Smooth muscle cell (in vitro differentiated cells): ENCODE results near the gene THSD4. TPM values are rescaled to one million over a fixed set of nuclear protein-coding genes. Genes with fewer than 3 reads are reported as not detected.

Experiments
- DNase-seq: peaks from one replicate; lab custom pipeline; 2025; ENCODE audit not compliant: unreplicated experiment; lab: John Stamatoyannopoulos, UW
- H2AFZ ChIP-seq: fragments of 200-600 bp; sonication (generic); 2 replicates; pipeline ENCODE4 v1.6.0; 2016; ENCODE audit warnings: antibody characterized with exemption, low read depth, mild to moderate bottlenecking
- H3F3A ChIP-seq: fragments of 200-600 bp; sonication (generic); 2 replicates; pipeline ENCODE4 v1.6.0; 2017; ENCODE audit warnings: antibody characterized with exemption, low read depth
- H3K27ac ChIP-seq: fragments of 200-600 bp; sonication (generic); 2 replicates; pipeline ENCODE4 v1.5.1; 2016; ENCODE audit warnings: low read depth, mild to moderate bottlenecking
- H3K27me3 ChIP-seq: fragments of 200-600 bp; sonication (generic); 2 replicates; pipeline ENCODE4 v1.6.1; 2016; ENCODE audit warnings: low read depth, mild to moderate bottlenecking
- H3K36me3 ChIP-seq: fragments of 200-600 bp; sonication (generic); 2 replicates; pipeline ENCODE4 v1.5.1; 2016; ENCODE audit warnings: low read depth
- H3K4me1 ChIP-seq: fragments of 200-600 bp; sonication (generic); 2 replicates; pipeline ENCODE4 v1.5.1; 2016; ENCODE audit warnings: low read depth
- H3K4me2 ChIP-seq: fragments of 200-600 bp; sonication (generic); 2 replicates; pipeline ENCODE4 v1.6.0; 2016; ENCODE audit warnings: mild to moderate bottlenecking
- H3K4me3 ChIP-seq: fragments of 200-600 bp; sonication (generic); 2 replicates; pipeline ENCODE4 v1.5.1; 2016; ENCODE audit warnings: mild to moderate bottlenecking
- H3K79me2 ChIP-seq: fragments of 200-600 bp; sonication (generic); 2 replicates; pipeline ENCODE4 v1.6.0; 2016; ENCODE audit warnings: low read depth, mild to moderate bottlenecking
- H3K9ac ChIP-seq: fragments of 200-600 bp; sonication (generic); 2 replicates; pipeline ENCODE4 v1.6.0; 2016; ENCODE audit warnings: low read depth
- H3K9me3 ChIP-seq: fragments of 200-600 bp; sonication (generic); replicated peaks from 2 replicates; pipeline ENCODE4 v1.5.1; 2016; ENCODE audit warnings: low read depth
- H4K20me1 ChIP-seq: fragments of 200-600 bp; sonication (generic); 2 replicates; pipeline ENCODE4 v1.6.0; 2016; ENCODE audit warnings: low read depth
- WGBS: methylation state at CpG from one replicate; pipeline ENCODE4 v1.1.7; 2016; ENCODE audit warnings: low lambda C conversion rate; 5-methylcytosine and 5-hydroxymethylcytosine counted together
- polyA plus RNA-seq: library from polyadenylated mRNA; unstranded; fragments of >200 nt; fragmentation: Nextera tagmentation; extraction: Ambion mirVana; gene quantifications from 2 replicates; pipeline ENCODE4 v1.2.1, GENCODE V29; 2016
- total RNA-seq: library from RNA; depleted of rRNA; stranded (reverse); fragments of >200 nt; gene quantifications from 2 replicates; pipeline ENCODE4 v1.2.3, GENCODE V29; 2014
- TF ChIP-seq, protein P1 (sequence below): fragments of 200-600 bp; sonication (generic); IDR thresholded peaks from 2 replicates; pipeline ENCODE4 v1.5.1; 2017; ENCODE audit warnings: borderline replicate concordance, mild to moderate bottlenecking, antibody characterized with exemption; ENCODE audit not compliant: insufficient read depth, poor library complexity, severe bottlenecking

THSD4 gene
- total and polyA plus RNA-seq, 2 experiments from 2014 or later, result 2.5 to 4.1 TPM

DNA sequence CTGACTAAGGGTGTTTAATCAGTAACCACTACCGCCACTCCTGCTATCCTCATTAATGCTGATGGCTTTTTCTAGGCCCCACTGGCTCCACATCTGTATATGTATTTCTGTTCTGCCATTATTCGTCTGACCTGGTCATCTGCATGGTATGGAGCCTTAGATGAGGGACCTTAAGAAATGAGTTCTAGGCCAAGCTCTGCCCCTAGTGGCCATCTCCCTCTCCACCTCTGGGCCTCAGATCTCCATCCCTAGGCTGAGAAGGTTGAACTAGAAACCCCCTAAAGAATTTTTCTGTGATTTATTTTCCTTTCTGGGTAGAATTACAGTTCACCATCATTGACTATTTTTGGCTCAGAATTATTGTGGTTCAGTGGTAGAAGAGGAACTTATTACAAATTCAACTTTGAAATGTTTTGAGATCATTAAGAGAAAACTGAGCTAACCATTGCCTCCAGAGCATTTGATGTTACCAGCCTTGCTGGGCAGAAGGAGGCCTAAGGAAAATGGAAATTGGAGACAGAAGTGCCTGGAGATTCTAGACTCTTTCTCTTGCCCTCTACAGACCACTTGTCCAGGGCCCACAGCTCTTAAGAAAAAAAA lies 369.9 kb downstream of the THSD4 start:
- Histone ChIP-seq H3K27me3 (no peaks in the 10 kb centered on the region), H3K4me1 (no peaks in the 10 kb centered on the region), H3K27ac (no peak overlapping the region), H2AFZ (no peak overlapping the region), H3K79me2 (no peaks in the 10 kb centered on the region), H3K4me3 (no peak overlapping the region), H3F3A (no peaks in the 10 kb centered on the region), H3K4me2 (no peak overlapping the region), H3K36me3 (no peaks in the 10 kb centered on the region), H4K20me1 (no peaks in the 10 kb centered on the region), H3K9me3 (no peaks in the 10 kb centered on the region), H3K9ac (no peak overlapping the region)
- no peak for DNase-seq
- 100% methylated on average over 2 of the region's 2 CpGs for WGBS
- TF ChIP-seq, protein P1, sequence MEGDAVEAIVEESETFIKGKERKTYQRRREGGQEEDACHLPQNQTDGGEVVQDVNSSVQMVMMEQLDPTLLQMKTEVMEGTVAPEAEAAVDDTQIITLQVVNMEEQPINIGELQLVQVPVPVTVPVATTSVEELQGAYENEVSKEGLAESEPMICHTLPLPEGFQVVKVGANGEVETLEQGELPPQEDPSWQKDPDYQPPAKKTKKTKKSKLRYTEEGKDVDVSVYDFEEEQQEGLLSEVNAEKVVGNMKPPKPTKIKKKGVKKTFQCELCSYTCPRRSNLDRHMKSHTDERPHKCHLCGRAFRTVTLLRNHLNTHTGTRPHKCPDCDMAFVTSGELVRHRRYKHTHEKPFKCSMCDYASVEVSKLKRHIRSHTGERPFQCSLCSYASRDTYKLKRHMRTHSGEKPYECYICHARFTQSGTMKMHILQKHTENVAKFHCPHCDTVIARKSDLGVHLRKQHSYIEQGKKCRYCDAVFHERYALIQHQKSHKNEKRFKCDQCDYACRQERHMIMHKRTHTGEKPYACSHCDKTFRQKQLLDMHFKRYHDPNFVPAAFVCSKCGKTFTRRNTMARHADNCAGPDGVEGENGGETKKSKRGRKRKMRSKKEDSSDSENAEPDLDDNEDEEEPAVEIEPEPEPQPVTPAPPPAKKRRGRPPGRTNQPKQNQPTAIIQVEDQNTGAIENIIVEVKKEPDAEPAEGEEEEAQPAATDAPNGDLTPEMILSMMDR, result peak; percentile 24

DNA sequence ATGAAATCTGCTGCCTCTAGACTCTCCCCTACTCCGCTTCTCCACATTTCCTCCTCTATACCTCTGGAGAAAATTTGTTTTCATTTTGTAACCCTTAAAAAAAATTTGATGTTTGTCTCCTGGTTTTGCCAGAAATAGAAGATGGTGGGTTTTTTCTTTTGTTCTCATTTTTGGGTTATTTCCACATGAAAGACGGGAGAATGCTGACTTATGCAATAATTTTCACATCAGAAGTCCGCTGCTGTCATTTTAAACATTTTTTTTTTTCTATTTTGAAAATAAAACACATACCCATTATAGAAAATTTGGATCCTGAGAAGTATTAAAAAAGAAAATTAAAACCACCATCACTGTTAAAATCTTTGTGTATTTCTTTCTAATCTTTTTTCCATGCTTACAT lies 374.3 kb downstream of the THSD4 start:
- H3K27me3 ChIP-seq, result no peaks in the 10 kb centered on the region
- H2AFZ ChIP-seq, result no peak overlapping the region
- 99% methylated on average over 3 of the region's 3 CpGs for WGBS
- H3K4me2 ChIP-seq, result no peak overlapping the region
- H3K36me3 ChIP-seq, result no peaks in the 10 kb centered on the region
- no peak overlapping the region for H3K27ac ChIP-seq
- no peak overlapping the region for H3K9ac ChIP-seq
- no peaks in the 10 kb centered on the region for H3F3A ChIP-seq
- no peaks in the 10 kb centered on the region for H4K20me1 ChIP-seq
- no peaks in the 10 kb centered on the region for H3K9me3 ChIP-seq
- TF ChIP-seq, protein P1, result no peak
- H3K4me3 ChIP-seq, result no peak overlapping the region
- H3K79me2 ChIP-seq, result no peaks in the 10 kb centered on the region
- no peak for DNase-seq
- no peaks in the 10 kb centered on the region for H3K4me1 ChIP-seq

DNA sequence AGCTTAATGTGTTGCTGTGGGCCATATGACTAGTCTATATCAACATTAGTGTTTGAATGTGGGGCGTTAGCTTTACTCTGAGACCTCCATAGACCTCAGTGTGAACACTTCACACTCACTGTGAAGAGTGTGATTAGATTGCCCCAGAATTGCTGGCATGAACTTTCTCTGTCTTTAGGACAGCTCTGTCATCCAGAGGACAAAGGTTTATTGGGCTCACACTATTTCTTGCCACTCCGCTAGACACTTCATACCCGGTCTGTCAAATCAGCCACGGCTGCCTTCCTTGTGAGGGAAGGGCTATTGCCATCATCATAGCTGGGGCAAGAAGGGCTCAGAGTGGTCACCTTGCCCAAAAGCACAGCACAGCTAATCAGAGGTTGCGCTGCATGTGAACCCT lies 378.3 kb downstream of the THSD4 start:
- H3K4me2 ChIP-seq, result no peak overlapping the region
- H3K27me3 ChIP-seq, result no peaks in the 10 kb centered on the region
- TF ChIP-seq, protein P1, result no peak
- no peak overlapping the region for H3K27ac ChIP-seq
- DNase-seq, result no peak
- no peaks in the 10 kb centered on the region for H3K36me3 ChIP-seq
- H2AFZ ChIP-seq, result no peak overlapping the region
- 91% methylated on average over 5 of the region's 5 CpGs for WGBS
- H3K4me1 ChIP-seq, result no peaks in the 10 kb centered on the region
- H3K9me3 ChIP-seq, result no peaks in the 10 kb centered on the region
- H3F3A ChIP-seq, result no peaks in the 10 kb centered on the region
- H3K4me3 ChIP-seq, result no peak overlapping the region
- H3K9ac ChIP-seq, result no peak overlapping the region
- H4K20me1 ChIP-seq, result no peaks in the 10 kb centered on the region
- H3K79me2 ChIP-seq, result no peaks in the 10 kb centered on the region

DNA sequence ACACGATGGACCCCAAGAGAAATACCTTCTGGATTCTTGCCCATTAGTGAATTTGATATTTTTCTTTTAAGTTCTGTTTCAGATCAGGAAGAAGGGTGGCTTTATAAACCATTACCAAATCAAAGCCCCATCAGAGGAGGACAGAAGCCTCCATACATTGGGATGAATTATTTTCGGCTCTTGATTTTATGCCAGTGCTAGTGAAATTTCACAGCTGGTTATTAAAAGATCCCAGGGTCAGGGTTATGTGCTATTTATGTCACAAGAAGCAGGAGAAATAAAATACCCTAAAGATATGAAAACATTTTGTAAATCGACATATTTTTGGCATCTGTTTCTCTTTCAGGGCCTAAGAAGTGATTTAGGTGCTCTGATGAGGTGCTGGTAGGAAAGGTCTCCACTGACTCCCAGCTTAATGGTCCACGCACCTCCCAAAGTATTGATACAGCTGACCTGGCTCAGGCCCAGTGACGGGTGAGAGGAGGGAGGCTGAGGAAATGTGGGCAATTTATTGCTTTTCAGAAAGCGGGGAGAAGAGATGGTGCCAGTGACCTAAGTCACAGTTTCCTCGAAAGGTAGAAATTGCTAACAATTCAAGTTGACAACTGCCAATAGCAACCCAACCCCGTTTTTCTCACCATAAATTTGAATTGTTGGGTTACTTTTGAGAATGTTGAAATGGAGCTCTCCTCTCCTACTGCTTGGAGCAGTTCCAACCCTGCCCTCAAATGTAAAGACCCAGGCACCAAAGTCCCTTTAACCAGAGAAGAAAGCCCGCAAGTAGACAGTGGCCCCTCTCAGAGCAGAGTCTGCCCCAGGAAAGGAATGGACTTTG lies 379.5 kb downstream of the THSD4 start:
- Histone ChIP-seq H3K79me2 (no peaks in the 10 kb centered on the region), H4K20me1 (no peaks in the 10 kb centered on the region), H3K4me2 (no peak overlapping the region), H3K27me3 (no peaks in the 10 kb centered on the region), H3K36me3 (no peaks in the 10 kb centered on the region), H3K4me1 (no peaks in the 10 kb centered on the region), H3K9me3 (no peaks in the 10 kb centered on the region), H3K4me3 (no peak overlapping the region), H2AFZ (no peak overlapping the region), H3K9ac (no peak overlapping the region), H3K27ac (no peak overlapping the region), H3F3A (no peaks in the 10 kb centered on the region)
- TF ChIP-seq, protein P1, result no peak
- 84% methylated on average over 9 of the region's 9 CpGs for WGBS
- no peak for DNase-seq
